ENCODE data around the gene SPTBN4.
"Not testable (repeated sequence)": the region's sequence is repeated elsewhere in the genome, so short reads cannot be mapped to it uniquely, and the experiment has no call there.

SPTBN4 gene

GRCh38 chr19:40510526-40511115 is 43.8 kb downstream of the SPTBN4 start:
- no peak for DNase-seq

GRCh38 chr19:40511487-40511886 is 44.7 kb downstream of the SPTBN4 start:
- DNase-seq, result no peak

- DNase-seq, result no peak
Measured at GRCh38 chr19:40512110-40512472, 45.3 kb downstream of the SPTBN4 start.

- DNase-seq, result no peak
Measured at GRCh38 chr19:40512473-40513344, 45.9 kb downstream of the SPTBN4 start.

DNA sequence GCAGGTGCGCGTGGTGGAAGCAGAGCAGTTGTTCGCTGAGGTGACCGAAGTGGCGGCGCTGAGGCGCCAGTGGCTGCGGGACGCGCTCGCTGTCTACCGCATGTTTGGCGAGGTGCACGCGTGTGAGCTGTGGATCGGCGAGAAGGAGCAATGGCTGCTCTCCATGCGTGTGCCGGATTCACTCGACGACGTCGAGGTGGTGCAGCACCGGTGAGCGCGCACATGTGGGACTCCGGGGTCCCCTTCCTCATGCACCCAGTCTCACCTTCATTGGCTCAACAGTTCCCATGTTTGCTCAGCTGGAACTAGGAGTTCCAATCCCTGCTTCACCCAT is 46.5 kb downstream of the SPTBN4 start:
- no peak for DNase-seq

DNA sequence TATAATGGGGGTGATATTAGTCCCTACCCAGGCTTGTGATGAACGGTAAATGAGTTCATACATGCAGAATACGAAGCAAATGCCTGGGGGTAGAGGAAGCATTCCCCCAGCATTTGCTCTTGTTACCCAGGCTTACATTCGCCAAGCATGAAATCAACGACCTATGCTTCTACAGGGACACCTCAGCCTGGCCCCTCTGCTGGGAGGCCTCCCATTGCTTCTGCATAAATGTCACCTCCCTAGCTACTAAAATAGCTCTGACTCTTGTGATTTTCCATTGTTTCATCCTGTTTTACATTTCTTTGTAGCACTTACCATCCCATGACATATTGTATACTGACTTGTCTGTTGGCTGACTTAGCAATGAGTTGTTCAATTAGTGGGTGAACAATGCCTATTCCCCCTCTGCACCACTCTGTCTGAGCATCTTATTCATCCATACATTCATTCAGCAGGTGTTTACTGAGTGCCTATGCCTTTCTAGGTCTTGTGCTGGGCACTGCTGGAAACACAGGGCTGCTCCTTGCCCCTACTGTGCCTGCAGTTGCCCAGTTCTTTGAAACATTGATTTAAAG is 47.0 kb downstream of the SPTBN4 start:
- no peak for DNase-seq

- no peak for DNase-seq
Measured at GRCh38 chr19:40517248-40517647, 50.4 kb downstream of the SPTBN4 start.

DNA sequence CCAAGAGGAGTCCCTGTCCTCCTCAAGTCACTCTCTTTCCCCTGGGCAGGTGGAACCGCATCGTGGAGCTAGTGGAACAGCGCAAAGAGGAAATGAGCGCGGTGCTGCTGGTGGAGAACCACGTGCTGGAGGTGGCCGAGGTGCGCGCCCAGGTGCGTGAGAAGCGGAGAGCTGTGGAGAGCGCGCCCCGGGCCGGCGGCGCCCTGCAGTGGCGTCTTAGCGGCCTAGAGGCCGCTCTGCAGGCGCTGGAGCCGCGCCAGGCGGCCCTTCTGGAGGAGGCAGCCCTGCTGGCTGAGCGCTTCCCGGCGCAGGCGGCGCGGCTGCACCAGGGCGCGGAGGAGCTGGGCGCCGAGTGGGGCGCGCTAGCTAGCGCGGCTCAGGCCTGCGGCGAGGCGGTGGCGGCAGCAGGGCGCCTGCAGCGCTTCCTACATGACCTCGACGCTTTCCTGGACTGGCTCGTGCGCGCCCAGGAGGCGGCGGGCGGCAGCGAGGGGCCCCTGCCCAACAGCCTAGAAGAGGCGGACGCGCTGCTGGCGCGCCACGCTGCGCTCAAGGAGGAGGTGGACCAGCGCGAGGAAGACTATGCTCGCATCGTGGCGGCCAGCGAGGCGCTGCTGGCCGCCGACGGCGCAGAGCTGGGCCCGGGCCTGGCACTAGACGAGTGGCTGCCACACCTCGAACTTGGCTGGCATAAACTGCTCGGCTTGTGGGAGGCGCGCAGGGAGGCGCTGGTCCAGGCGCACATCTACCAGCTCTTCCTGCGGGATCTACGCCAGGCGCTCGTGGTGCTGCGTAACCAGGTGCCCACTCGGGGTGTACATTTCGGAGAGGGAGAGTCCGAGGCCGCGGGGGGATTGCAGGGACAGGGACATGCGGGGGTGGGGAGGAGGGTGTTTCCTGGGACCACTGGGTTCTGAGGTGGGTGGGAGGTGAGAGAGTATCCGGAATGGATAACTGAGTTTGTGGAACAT is 52.8 kb downstream of the SPTBN4 start:
- no peak for DNase-seq

- DNase-seq, result no peak
Measured at GRCh38 chr19:40521276-40521675, 54.5 kb downstream of the SPTBN4 start.

- DNase-seq, result not testable (repeated sequence)
Measured at GRCh38 chr19:40521900-40522299, 55.1 kb downstream of the SPTBN4 start.

- peak in 1 of 2 experiments; percentile 16 for DNase-seq
Measured at GRCh38 chr19:40523322-40524047, 56.7 kb downstream of the SPTBN4 start.

DNA sequence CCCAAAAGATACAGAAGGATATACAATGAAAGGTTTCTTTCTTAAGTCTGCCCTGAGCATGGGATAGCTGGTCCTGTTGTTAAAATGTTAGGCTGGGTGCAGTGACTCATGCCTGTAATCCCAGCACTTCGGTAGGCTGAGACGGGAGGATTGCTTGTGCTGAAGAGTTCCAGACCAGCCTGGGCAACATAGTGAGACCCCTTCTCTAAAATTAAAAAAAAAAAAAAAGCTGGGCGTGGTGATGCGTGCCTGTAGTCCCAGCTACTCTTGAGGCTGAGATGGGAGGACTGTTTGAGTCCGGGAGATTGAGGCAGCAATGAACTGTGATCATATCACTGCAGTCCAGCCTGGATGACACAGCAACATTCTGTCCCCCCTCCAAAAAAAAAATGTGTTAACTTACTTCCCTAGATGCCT is 57.3 kb downstream of the SPTBN4 start:
- no peak for DNase-seq

DNA sequence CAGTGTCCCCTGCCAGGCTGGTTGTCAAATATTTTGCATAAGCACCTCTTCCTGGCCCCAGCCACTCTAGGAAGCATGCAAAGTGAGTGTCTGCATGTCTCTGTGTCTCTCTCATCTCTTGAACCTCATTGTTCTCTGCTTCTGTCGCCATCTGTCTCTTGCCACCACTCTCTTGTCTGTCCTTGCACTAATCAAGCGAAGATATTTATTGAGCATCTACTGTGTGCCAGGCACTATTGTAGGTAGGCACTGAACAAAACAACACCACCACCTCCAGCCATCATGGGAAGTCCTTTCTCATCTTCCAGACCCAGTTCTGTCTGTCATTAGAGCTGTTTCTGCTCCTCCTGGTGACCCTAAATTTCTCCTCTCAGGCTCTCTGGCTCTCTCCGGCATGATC is 57.9 kb downstream of the SPTBN4 start:
- DNase-seq, result no peak

DNA sequence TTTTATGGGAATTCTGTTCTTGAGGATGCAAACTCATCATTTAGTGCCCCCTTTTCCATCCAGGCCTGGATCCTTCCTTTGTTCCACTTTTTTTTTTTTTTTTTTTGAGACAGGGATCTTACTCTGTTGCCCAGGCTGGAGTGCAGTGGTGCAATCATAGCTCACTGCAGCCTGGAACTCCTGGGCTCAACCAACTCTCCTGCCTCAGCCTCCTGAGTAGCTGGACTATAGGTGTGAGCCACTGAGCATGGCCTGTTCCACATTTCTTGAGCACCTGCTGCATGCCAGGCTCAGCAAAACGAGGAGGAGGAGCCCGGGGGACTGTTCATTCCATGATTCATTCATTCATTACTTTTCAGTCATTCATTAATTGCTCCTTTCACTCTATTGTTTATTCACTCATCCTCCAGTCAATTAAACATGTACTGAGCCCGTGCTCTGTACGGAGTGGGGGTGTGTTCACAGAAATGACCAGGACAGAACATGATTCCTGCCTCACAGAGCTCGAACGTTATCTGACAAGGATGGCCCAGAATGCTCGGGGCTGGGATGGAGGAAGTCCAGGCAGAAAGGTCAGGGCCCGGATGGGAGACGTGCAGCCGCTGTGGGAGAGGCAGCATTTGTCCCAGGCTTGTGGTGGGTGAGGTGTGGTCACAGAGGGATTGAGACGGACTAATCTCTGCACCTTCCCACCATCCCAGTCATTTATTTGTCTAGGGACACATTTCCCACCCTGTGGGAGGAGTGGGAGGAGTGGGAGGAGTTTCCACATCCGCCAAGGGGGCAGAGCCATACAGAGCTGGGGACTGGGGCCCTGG is 58.6 kb downstream of the SPTBN4 start:
- DNase-seq, result no peak

DNA sequence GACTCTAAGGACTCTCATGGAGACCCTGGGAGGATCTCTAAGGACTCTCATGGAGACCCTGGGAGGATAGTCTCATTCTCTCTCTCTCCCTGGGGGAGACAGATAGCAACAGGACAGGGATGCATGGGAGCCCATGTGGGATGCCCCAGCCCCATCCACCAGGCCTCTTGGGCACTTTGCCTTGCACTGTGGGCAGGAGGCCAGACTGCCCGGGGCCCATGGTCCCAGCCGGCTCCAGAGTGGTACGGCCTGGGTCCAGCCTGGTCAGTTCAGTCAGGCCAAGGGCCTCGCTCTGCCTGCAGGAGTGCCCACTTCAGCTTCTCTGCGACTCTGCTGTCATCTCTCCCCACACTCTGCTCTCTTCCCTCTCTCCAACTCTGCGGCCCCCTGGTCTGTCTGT is 61.3 kb downstream of the SPTBN4 start:
- no peak for DNase-seq

DNA sequence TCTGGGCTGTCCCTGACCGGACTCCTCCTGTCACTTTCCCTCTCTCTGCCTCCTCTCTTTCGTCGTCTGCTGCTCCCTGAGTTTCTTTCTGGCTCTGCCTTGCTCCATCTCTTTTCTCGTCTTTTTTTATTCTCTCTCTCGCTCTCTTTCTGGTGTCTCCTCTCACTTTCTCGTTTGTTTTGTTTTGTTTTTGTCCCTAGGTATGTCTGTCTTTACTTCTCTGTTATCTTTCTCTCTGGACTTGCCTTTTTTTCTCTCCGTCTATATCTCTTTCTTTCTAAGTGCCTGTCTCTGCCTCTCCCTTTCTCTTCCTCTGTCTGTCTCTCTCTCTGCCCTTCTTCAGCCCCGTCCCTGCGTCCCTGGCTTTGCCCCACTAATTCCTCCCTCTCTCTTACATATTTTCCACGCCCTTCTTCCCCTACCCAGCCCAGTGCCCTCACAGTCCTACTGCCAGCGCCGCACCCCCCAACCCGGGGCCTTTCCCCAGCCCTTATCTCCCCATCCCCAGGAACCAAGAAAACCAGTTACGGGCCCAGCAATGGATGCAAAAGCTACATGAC is 61.8 kb downstream of the SPTBN4 start:
- DNase-seq, result no peak

DNA sequence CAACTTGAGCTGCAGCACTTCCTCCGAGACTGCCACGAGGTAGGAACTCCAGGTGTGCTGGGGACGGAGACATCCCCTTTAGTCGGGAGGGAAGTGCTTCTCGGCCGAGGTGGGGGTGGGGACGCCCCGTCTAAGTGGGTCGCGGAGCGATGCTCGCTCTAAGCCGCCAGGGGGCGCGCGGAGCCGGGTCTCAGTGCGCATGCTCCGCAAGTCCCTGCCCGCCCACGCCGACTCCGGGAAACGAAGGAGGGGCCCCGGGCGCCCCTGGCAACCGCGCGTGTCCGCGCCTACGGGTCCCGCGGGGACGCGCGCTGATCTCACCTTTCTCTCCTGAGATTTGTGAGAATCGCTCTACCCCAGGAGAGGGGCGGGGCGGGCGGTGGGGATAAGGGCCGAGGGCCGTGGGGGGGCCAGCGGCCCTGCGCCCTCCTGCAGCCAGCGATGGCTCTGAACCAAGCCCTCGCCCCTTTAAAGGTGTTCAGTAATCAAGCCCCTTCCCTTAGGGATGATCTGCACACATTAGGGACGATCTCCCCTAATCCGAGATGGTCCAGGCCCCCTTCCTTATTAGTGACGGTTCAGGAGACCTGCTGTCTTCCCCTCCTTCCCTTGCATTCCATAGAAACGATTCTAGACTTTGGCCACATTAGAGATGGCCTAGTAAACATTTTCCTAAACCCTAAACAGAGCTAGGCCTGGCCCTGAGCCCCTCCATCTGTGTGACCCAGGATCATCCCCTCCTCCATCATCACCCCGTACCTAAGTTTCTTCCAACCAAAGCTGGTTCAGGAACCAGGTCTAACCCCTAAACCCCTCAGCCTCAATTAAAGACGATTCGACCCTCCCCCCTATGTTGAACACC is 62.5 kb downstream of the SPTBN4 start:
- peak; percentile 87 to 90 for DNase-seq

DNA sequence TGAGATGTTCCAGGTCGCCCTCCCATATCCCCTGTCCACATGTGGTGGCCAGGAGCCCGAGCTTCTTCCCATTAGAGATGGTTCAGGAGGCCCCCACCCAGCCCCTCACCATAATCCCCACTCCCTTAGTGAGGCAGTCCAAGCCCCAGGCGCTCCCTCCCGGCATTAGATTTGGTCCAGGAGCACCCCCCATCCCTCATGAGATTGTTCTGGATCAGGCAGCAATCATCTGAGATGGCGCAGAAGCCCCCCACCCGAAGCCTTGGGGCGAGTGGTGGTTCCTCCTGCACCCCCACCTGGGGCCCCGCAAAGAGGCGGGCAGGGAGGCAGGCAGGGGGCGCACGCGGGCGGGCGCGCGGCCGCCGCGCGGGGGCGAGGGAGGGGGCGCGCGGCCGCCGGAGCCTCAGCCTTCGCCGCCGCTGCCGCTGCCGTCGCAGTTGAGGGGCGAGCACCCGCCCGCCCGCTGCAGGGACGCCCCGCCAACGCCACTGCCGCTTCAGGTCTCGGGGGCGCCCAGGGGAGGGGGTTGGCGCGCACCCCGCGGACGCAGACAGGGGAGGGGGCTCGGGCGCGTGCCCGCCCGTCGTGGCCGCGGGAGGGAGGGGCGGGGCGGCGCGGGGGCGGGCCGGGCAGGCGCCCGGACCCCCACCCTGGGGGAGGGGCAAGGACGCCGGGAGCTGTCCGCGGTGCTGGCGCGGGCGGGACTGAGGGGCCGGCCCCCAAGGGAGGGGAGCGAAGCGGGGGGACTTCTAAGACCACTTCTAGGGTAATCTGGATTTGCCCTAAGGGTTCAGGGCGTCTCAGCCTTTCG is 63.5 kb downstream of the SPTBN4 start:
- DNase-seq, result peak in 1 of 2 experiments; percentile 29

DNA sequence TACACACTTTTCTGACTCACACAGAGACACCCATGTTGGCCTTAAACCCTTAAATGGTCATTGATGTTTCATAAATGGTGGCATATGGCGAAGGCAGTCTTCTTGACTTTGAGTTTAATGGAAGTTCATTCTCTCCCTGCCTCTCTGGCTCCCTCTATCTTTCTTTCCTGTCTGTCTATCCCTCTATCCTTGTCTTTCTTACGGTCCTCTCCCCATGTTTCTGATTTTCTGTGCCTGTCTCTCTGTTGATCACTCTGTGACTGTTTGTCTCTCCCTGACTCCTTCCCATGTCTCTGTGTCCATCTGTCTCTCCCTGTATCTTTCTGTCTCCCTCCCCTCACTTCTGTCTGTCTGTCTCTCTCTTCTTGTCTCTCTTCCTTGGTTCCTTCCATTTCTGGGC is 66.7 kb downstream of the SPTBN4 start:
- no peak for DNase-seq
